HG03439 (cell line): Measurements from ENCODE around the gene EIF4G3.
"Not testable (repeated sequence)": the region's sequence is repeated elsewhere in the genome, so short reads cannot be mapped to it uniquely, and the experiment has no call there.

Experiments
- ATAC-seq: cut with Tn5 transposase; IDR thresholded peaks from one replicate; pipeline ENCODE4 v1.9.1; 2021; ENCODE audit warnings: mild to moderate bottlenecking, moderate library complexity; ENCODE audit not compliant: unreplicated experiment

Gene EIF4G3

GRCh38 chr1:20837554-20838192 lies 339.0 kb downstream of the EIF4G3 start:
- ATAC-seq: no peak

GRCh38 chr1:20836230-20836629 lies 340.5 kb downstream of the EIF4G3 start:
- no peak for ATAC-seq

- ATAC-seq: no peak
Observed at GRCh38 chr1:20834780-20835179, 341.9 kb downstream of the EIF4G3 start.

- ATAC-seq: no peak
Observed at GRCh38 chr1:20834192-20834591, 342.5 kb downstream of the EIF4G3 start.

- no peak for ATAC-seq
Observed at GRCh38 chr1:20830378-20830777, 346.3 kb downstream of the EIF4G3 start.

- ATAC-seq: no peak
Observed at GRCh38 chr1:20829946-20830345, 346.8 kb downstream of the EIF4G3 start.

- ATAC-seq: no peak
Observed at GRCh38 chr1:20829531-20829930, 347.2 kb downstream of the EIF4G3 start.

- ATAC-seq: no peak
Observed at GRCh38 chr1:20823845-20824244, 352.9 kb downstream of the EIF4G3 start.

GRCh38 chr1:20821466-20821865 lies 355.2 kb downstream of the EIF4G3 start:
- ATAC-seq: no peak

- ATAC-seq: no peak
Observed at GRCh38 chr1:20819818-20820217, 356.9 kb downstream of the EIF4G3 start.

- ATAC-seq: no peak
Observed at GRCh38 chr1:20814534-20814871, 362.2 kb downstream of the EIF4G3 start.

- no peak for ATAC-seq
Observed at GRCh38 chr1:20811916-20812315, 364.8 kb downstream of the EIF4G3 start.

GRCh38 chr1:20793236-20793635 lies 383.5 kb downstream of the EIF4G3 start:
- ATAC-seq: no peak

GRCh38 chr1:20792196-20792595 lies 384.5 kb downstream of the EIF4G3 start:
- ATAC-seq: no peak

GRCh38 chr1:20790785-20791184 lies 385.9 kb downstream of the EIF4G3 start:
- ATAC-seq: no peak

GRCh38 chr1:20789598-20789997 lies 387.1 kb downstream of the EIF4G3 start:
- not testable (repeated sequence) for ATAC-seq

- ATAC-seq: no peak
Observed at GRCh38 chr1:20787840-20788795, 388.6 kb downstream of the EIF4G3 start.

GRCh38 chr1:20787029-20787839 lies 389.5 kb downstream of the EIF4G3 start, which contains the start of gene HP1BP3:
Gene HP1BP3 (minus strand): TSS chr1:20787307. CDS start chr1:20780440, 6,867 bp downstream.
- peak; percentile 47 for ATAC-seq

GRCh38 chr1:20786253-20787028 lies 390.3 kb downstream of the EIF4G3 start:
- ATAC-seq: peak; percentile 76

- peak; percentile 3 for ATAC-seq
Observed at GRCh38 chr1:20785907-20786252, 390.8 kb downstream of the EIF4G3 start.

GRCh38 chr1:20775700-20776099 lies 401.0 kb downstream of the EIF4G3 start:
- ATAC-seq: no peak
